ENCODE results near the gene KCNB1.

Gene KCNB1

GRCh38 chr20:49403911-49404310 lies 78.6 kb downstream of the KCNB1 start:
- Histone ChIP-seq H3K79me2 (ENCODE audit: insufficient read depth, low read length) (no peaks in the 10 kb centered on the region), H3K36me3 (ENCODE audit: insufficient read depth, low read length) (no peaks in the 10 kb centered on the region), H3K9me3 (ENCODE audit: insufficient read depth, low read depth, low read length) (no peaks in the 10 kb centered on the region), H4K20me1 (ENCODE audit: insufficient read depth, low read length, poor library complexity, severe bottlenecking) (no peaks in the 10 kb centered on the region), H3K9ac (ENCODE audit: low read depth, low read length, poor library complexity, severe bottlenecking) (no peak overlapping the region), H3K27me3 (ENCODE audit: insufficient read depth, low read length, poor library complexity, severe bottlenecking) (no peaks in the 10 kb centered on the region), H2AFZ (ENCODE audit: low read length) (no peak overlapping the region), H3K4me3 (ENCODE audit: low read length, poor library complexity, severe bottlenecking) (no peak overlapping the region), H3F3A (ENCODE audit: low read depth) (no peaks in the 10 kb centered on the region), H3K4me2 (ENCODE audit: low read depth, low read length, poor library complexity, severe bottlenecking) (no peak overlapping the region), H3K4me1 (ENCODE audit: insufficient read depth, low read length, poor library complexity, severe bottlenecking) (no peaks in the 10 kb centered on the region), H3K9me2 (replicated peaks; ENCODE audit: low read depth, low read length) (no peaks in the 10 kb centered on the region)
- TF ChIP-seq EZH2phosphoT487 (IDR thresholded peaks at IDR 0.05; ENCODE audit: borderline replicate concordance) = no peak
- TF ChIP-seq CTCF (conservative IDR thresholded peaks at IDR 0.05; ENCODE audit: low read length) = no peak

GRCh38 chr20:49403012-49403411 lies 79.5 kb downstream of the KCNB1 start:
- Histone ChIP-seq H3F3A (ENCODE audit: low read depth) (no peaks in the 10 kb centered on the region), H3K27me3 (ENCODE audit: insufficient read depth, low read length, poor library complexity, severe bottlenecking) (no peaks in the 10 kb centered on the region), H3K4me1 (ENCODE audit: insufficient read depth, low read length, poor library complexity, severe bottlenecking) (no peaks in the 10 kb centered on the region), H3K4me2 (ENCODE audit: low read depth, low read length, poor library complexity, severe bottlenecking) (no peak overlapping the region), H3K9me3 (ENCODE audit: insufficient read depth, low read depth, low read length) (no peaks in the 10 kb centered on the region), H3K9me2 (replicated peaks; ENCODE audit: low read depth, low read length) (no peaks in the 10 kb centered on the region), H3K4me3 (ENCODE audit: low read length, poor library complexity, severe bottlenecking) (no peak overlapping the region), H3K79me2 (ENCODE audit: insufficient read depth, low read length) (no peaks in the 10 kb centered on the region), H3K9ac (ENCODE audit: low read depth, low read length, poor library complexity, severe bottlenecking) (no peak overlapping the region), H2AFZ (ENCODE audit: low read length) (no peak overlapping the region), H4K20me1 (ENCODE audit: insufficient read depth, low read length, poor library complexity, severe bottlenecking) (no peaks in the 10 kb centered on the region), H3K36me3 (ENCODE audit: insufficient read depth, low read length) (no peaks in the 10 kb centered on the region)
- TF ChIP-seq CTCF (conservative IDR thresholded peaks at IDR 0.05; ENCODE audit: low read length) (no peak), EZH2phosphoT487 (IDR thresholded peaks at IDR 0.05; ENCODE audit: borderline replicate concordance) (no peak)

GRCh38 chr20:49400904-49401303 lies 81.6 kb downstream of the KCNB1 start:
- no peak overlapping the region for H3K9ac ChIP-seq (ENCODE audit: low read depth, low read length, poor library complexity, severe bottlenecking)
- TF ChIP-seq EZH2phosphoT487 (IDR thresholded peaks at IDR 0.05; ENCODE audit: borderline replicate concordance) = no peak
- TF ChIP-seq CTCF (conservative IDR thresholded peaks at IDR 0.05; ENCODE audit: low read length) = no peak
- H3K9me2 ChIP-seq (replicated peaks; ENCODE audit: low read depth, low read length) = no peaks in the 10 kb centered on the region
- no peaks in the 10 kb centered on the region for H3K27me3 ChIP-seq (ENCODE audit: insufficient read depth, low read length, poor library complexity, severe bottlenecking)
- no peak overlapping the region for H3K4me3 ChIP-seq (ENCODE audit: low read length, poor library complexity, severe bottlenecking)
- H3K4me1 ChIP-seq (ENCODE audit: insufficient read depth, low read length, poor library complexity, severe bottlenecking) = no peaks in the 10 kb centered on the region
- no peaks in the 10 kb centered on the region for H3K36me3 ChIP-seq (ENCODE audit: insufficient read depth, low read length)
- no peaks in the 10 kb centered on the region for H4K20me1 ChIP-seq (ENCODE audit: insufficient read depth, low read length, poor library complexity, severe bottlenecking)
- no peaks in the 10 kb centered on the region for H3F3A ChIP-seq (ENCODE audit: low read depth)
- no peak overlapping the region for H2AFZ ChIP-seq (ENCODE audit: low read length)
- H3K9me3 ChIP-seq (ENCODE audit: insufficient read depth, low read depth, low read length) = no peaks in the 10 kb centered on the region
- H3K79me2 ChIP-seq (ENCODE audit: insufficient read depth, low read length) = no peaks in the 10 kb centered on the region
- no peak overlapping the region for H3K4me2 ChIP-seq (ENCODE audit: low read depth, low read length, poor library complexity, severe bottlenecking)

Data from Loucy (cell line).